A549 treated with AZD9567 at 1 μM for 4 hours (cell line): Measurements from ENCODE around the gene LYPLAL1. TPM values are rescaled to one million over a fixed set of nuclear protein-coding genes. Genes with fewer than 3 reads are reported as not detected.

Experiments used
- total RNA-seq: library from RNA; stranded (reverse); fragments of 200-300 nt; extraction: Qiagen RNA extraction; gene quantifications from 5 replicates; pipeline ENCODE4 v1.2.3, GENCODE V29; 2022; ENCODE audit not compliant: insufficient read depth

Gene LYPLAL1
- 15.2 to 23.4 TPM (median 21.6 TPM) in 5 replicates for total RNA-seq

DNA sequence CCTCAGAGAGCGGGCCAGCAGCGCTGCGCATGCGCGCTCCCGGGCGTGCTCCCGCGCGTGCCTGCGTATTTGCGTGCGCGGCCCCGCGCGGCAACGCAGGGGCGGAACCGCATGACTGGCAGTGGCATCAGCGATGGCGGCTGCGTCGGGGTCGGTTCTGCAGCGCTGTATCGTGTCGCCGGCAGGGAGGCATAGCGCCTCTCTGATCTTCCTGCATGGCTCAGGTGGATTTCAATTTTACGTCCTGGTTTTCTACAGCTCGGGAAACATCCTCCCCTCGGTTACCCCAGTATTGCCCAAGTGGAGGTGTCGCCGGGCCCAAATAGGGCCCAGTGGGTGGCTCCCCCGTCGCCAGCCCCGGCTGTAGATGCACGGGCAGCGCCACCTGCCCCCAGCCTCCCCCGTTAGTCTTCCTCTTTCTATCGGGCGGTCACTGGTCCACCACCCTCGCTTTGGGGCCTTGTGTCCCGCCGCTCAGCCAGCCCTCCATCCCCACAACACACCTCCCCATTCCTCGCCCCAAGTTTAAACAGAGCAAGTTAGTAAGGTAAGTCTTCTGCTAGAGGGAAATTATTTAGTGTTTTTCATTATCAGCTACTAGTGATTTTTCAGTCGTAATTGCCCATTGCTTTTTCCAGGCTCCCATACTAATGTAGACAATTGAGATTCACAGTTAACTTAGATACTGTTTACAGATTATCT is at the start of gene LYPLAL1:
TSS of gene LYPLAL1 (plus strand) at position 121 of the 702 bp plus-strand sequence. CDS start at position 134, 13 bp downstream.

